IMR-90 (cell line): ENCODE data around the gene NPAS1. TPM values are rescaled to one million over a fixed set of nuclear protein-coding genes. Genes with fewer than 3 reads are reported as not detected.

Experiments used
- ATAC-seq: fragments of 200-7000 bp; cut with Tn5 transposase; 2 replicates; pipeline ENCODE4 v1.9.1; 2020; ENCODE audit warnings: low read depth, mild to moderate bottlenecking, moderate library complexity
- BruUV-seq: library from RNA; stranded (reverse); fragments of 400-500 nt; replicated peaks from 2 replicates; lab custom pipeline; 2021; lab: Mats Ljungman, UMichigan
- CTCF ChIA-PET: fragments of 300-600 bp; formaldehyde crosslinking; extraction: SDS; loops from one replicate; lab custom pipeline; 2021; ENCODE audit warnings: antibody characterized with exemption; lab: Yijun Ruan, JAX
- POLR2A ChIA-PET: fragments of 300-600 bp; sonication (Branson Sonifier 250); formaldehyde crosslinking; loops from one replicate; lab custom pipeline; 2022; ENCODE audit warnings: antibody characterized with exemption; ENCODE audit not compliant: unreplicated experiment; lab: Charles Lee
- DNase-seq: peaks from one replicate; pipeline ENCODE4 v3.0.0; 2013
- H2AFZ ChIP-seq: replicated peaks from 2 replicates; pipeline ENCODE3; 2013; ENCODE audit warnings: low read length, mild to moderate bottlenecking; ENCODE audit not compliant: poor library complexity
- H2AK5ac ChIP-seq: 2 replicates; pipeline ENCODE4 v1.6.1; 2013; ENCODE audit warnings: low read depth, low read length, inconsistent platforms
- H2AK9ac ChIP-seq: replicated peaks from 2 replicates; pipeline ENCODE3; 2013; ENCODE audit warnings: mild to moderate bottlenecking, low read depth, low read length, moderate library complexity; ENCODE audit not compliant: poor library complexity
- H2BK120ac ChIP-seq: 2 replicates; pipeline ENCODE4 v1.6.1; 2013; ENCODE audit warnings: low read depth, low read length, inconsistent platforms
- H2BK15ac ChIP-seq: 3 replicates; pipeline ENCODE4 v1.6.1; 2013; ENCODE audit warnings: low read depth, low read length, inconsistent platforms
- H2BK20ac ChIP-seq: 2 replicates; pipeline ENCODE4 v1.6.1; 2013; ENCODE audit warnings: low read depth, mild to moderate bottlenecking, inconsistent platforms, low read length, moderate library complexity
- H2BK5ac ChIP-seq: 2 replicates; pipeline ENCODE4 v1.6.1; 2013; ENCODE audit warnings: mild to moderate bottlenecking, low read depth, low read length, inconsistent platforms; ENCODE audit not compliant: poor library complexity, severe bottlenecking
- H3K14ac ChIP-seq: replicated peaks from 2 replicates; pipeline ENCODE4 v1.6.1; 2013; ENCODE audit warnings: low read depth, low read length, inconsistent platforms
- H3K18ac ChIP-seq: 2 replicates; pipeline ENCODE4 v1.6.1; 2013; ENCODE audit warnings: low read depth, low read length, control low read depth
- H3K23ac ChIP-seq: 2 replicates; pipeline ENCODE4 v1.6.1; 2013; ENCODE audit warnings: low read depth, low read length, inconsistent platforms
- H3K27ac ChIP-seq: 2 replicates; pipeline ENCODE4 v1.5.1; 2013; ENCODE audit warnings: mild to moderate bottlenecking, control low read depth, low read length; ENCODE audit not compliant: insufficient read depth
- H3K27me3 ChIP-seq: 2 replicates; pipeline ENCODE4 v1.6.1; 2013; ENCODE audit warnings: low read length; ENCODE audit not compliant: control insufficient read depth, insufficient read depth
- H3K36me3 ChIP-seq: 2 replicates; pipeline ENCODE4 v1.6.1; 2013; ENCODE audit warnings: low read length, mixed read lengths; ENCODE audit not compliant: control insufficient read depth, insufficient read depth
- H3K4ac ChIP-seq: 2 replicates; pipeline ENCODE4 v1.6.1; 2013; ENCODE audit warnings: low read depth, low read length, inconsistent platforms
- H3K4me1 ChIP-seq: 2 replicates; pipeline ENCODE4 v1.6.1; 2013; ENCODE audit warnings: low read length, mixed read lengths; ENCODE audit not compliant: control insufficient read depth, insufficient read depth
- H3K4me2 ChIP-seq: 2 replicates; pipeline ENCODE4 v1.6.1; 2013; ENCODE audit warnings: low read depth, mild to moderate bottlenecking, control low read depth, low read length, moderate library complexity
- H3K4me3 ChIP-seq: 2 replicates; pipeline ENCODE4 v1.5.1; 2013; ENCODE audit warnings: low read depth, mild to moderate bottlenecking, control low read depth, low read length, moderate library complexity; ENCODE audit not compliant: insufficient read depth
- H3K56ac ChIP-seq: 2 replicates; pipeline ENCODE4 v1.6.1; 2013; ENCODE audit warnings: low read length, inconsistent platforms; ENCODE audit not compliant: insufficient read depth; ENCODE audit errors: extremely low read depth
- H3K79me1 ChIP-seq, 2 experiments: 2 replicates each; pipeline ENCODE4 v1.6.1; 2013; ENCODE audit warnings: low read length in 2 of 2, inconsistent platforms in 1 of 2, low read depth in 1 of 2
- H3K9ac ChIP-seq: 2 replicates; pipeline ENCODE4 v1.6.1; 2013; ENCODE audit warnings: low read depth, low read length, control low read depth
- H3K9me1 ChIP-seq: 2 replicates; pipeline ENCODE4 v1.6.1; 2013; ENCODE audit warnings: low read length, inconsistent platforms; ENCODE audit not compliant: insufficient read depth
- H3K9me3 ChIP-seq: 2 replicates; pipeline ENCODE4 v1.6.1; 2013; ENCODE audit warnings: low read length; ENCODE audit not compliant: control insufficient read depth, insufficient read depth
- H4K20me1 ChIP-seq: 2 replicates; pipeline ENCODE4 v1.6.1; 2013; ENCODE audit warnings: low read length, inconsistent platforms; ENCODE audit not compliant: insufficient read depth
- H4K5ac ChIP-seq: 2 replicates; pipeline ENCODE4 v1.6.1; 2013; ENCODE audit warnings: mild to moderate bottlenecking, low read depth, low read length, control low read depth
- H4K8ac ChIP-seq, 2 experiments: 2 replicates each; pipeline ENCODE4 v1.6.1; 2013; ENCODE audit warnings: low read depth in 2 of 2, low read length in 2 of 2, control low read depth in 1 of 2, inconsistent platforms in 1 of 2
- H4K91ac ChIP-seq: 2 replicates; pipeline ENCODE4 v1.6.1; 2013; ENCODE audit warnings: low read depth, low read length, inconsistent platforms; ENCODE audit not compliant: insufficient read depth
- MXI1 ChIP-seq: IDR thresholded peaks from 2 replicates; pipeline ENCODE4 v1.6.1; 2012; ENCODE audit warnings: low read depth, mild to moderate bottlenecking, low read length, moderate library complexity, borderline replicate concordance
- WGBS, 2 experiments: methylation state at CpG; one replicate each; pipeline versions ENCODE4 v1.1.5 to v1.1.7; 2013; ENCODE audit warnings: missing lambda C conversion rate in 2 of 2; ENCODE audit not compliant: insufficient read length in 1 of 2; ENCODE audit errors: extremely low coverage in 2 of 2; 5-methylcytosine and 5-hydroxymethylcytosine counted together
- dilution Hi-C: fragments of 300-500 bp; cut with HindIII; formaldehyde crosslinking; loops from one replicate; pipeline ENCODE4 v1.14.3; 2018; ENCODE audit warnings: low sequenced_read_pairs; ENCODE audit not compliant: unreplicated experiment
- in situ Hi-C: fragments of 300-500 bp; cut with MboI; formaldehyde crosslinking; loops from 3 replicates; pipeline ENCODE4 v1.14.3; 2019; ENCODE audit warnings: low sequenced_read_pairs, inconsistent platforms, mixed read lengths
- intact Hi-C: fragments of 100-400 bp; cut with micrococcal nuclease; formaldehyde crosslinking; loops from 2 replicates; pipeline ENCODE4 v1.10.0; 2022
- polyA plus RNA-seq, 3 experiments: library from polyadenylated mRNA; depleted of rRNA; stranded (reverse); fragments of >200 nt; gene quantifications; 2 replicates each; pipeline ENCODE4 v1.2.3, GENCODE V29; 2012; ENCODE audit warnings: low replicate concordance in 1 of 3
- total RNA-seq: library from RNA; depleted of rRNA; stranded (reverse); fragments of >200 nt; gene quantifications from 2 replicates; pipeline ENCODE4 v1.2.3, GENCODE V29; 2012

NPAS1 gene
- total and polyA plus RNA-seq, 2 of the 4 experiments (the other 2 are of a cell fraction) = 0.36 to 5.7 TPM

GRCh38 chr19:47089767-47090350 lies 70.2 kb downstream of the NPAS1 start:
- Histone ChIP-seq H3K4me1 (no peaks in the 10 kb centered on the region), H3K4me2 (no peak overlapping the region), H4K8ac (no peak overlapping the region), H3K4ac (no peak overlapping the region), H3K56ac (no peak overlapping the region), H4K20me1 (peaks cover 12% of the 10 kb centered on the region), H3K23ac (no peak overlapping the region), H2AFZ (peak overlapping the region; percentile 58), H2BK20ac (no peak overlapping the region), H4K5ac (no peak overlapping the region), H2AK5ac (no peak overlapping the region), H3K9ac (no peak overlapping the region), H2AK9ac (no peak overlapping the region), H3K79me1 (peaks cover 29 to 43% of the 10 kb centered on the region in 2 experiments), H3K27me3 (no peaks in the 10 kb centered on the region), H2BK120ac (no peak overlapping the region), H4K91ac (no peak overlapping the region), H3K14ac (no peak overlapping the region), H3K9me3 (no peaks in the 10 kb centered on the region), H2BK5ac (no peak overlapping the region), H3K36me3 (peaks cover 47% of the 10 kb centered on the region), H3K9me1 (peaks cover 7% of the 10 kb centered on the region; the same call in 1 of the 2 replicates), H3K18ac (no peak overlapping the region), H2BK15ac (no peak overlapping the region), H3K4me3 (no peak overlapping the region), H3K27ac (no peak overlapping the region)
- BruUV-seq = no TSS peak
- dilution Hi-C loops = no loop called here
- POLR2A ChIA-PET = no interaction called here
- CTCF ChIA-PET = no interaction called here
- 100% methylated on average over 2 of the region's 21 CpGs; no CpG with 5 or more reads in 1 of the 2 experiments for WGBS, 2 experiments
- TF ChIP-seq MXI1 = no peak
- no peak for DNase-seq
- no peak for ATAC-seq
- in situ Hi-C loops = no loop called here
- intact Hi-C loops = no loop called here
